Endodermal cell (in vitro differentiated cells): ENCODE results near the gene GALR2. TPM values are rescaled to one million over a fixed set of nuclear protein-coding genes. Genes with fewer than 3 reads are reported as not detected.

Experiments used
- DNase-seq: peaks from one replicate; pipeline ENCODE4 v3.0.0-alpha.2; 2017
- H3K27ac ChIP-seq: 2 replicates; pipeline ENCODE4 v1.5.1; 2013; ENCODE audit warnings: mild to moderate bottlenecking, low read depth, low read length, moderate library complexity
- H3K27me3 ChIP-seq: 2 replicates; pipeline ENCODE4 v1.6.1; 2013; ENCODE audit warnings: mild to moderate bottlenecking, low read length, moderate library complexity; ENCODE audit not compliant: insufficient read depth, control insufficient read depth, poor library complexity, severe bottlenecking
- H3K36me3 ChIP-seq: 2 replicates; pipeline ENCODE4 v1.7.0; 2013; ENCODE audit warnings: mild to moderate bottlenecking, low read length, moderate library complexity; ENCODE audit not compliant: control insufficient read depth, insufficient read depth
- H3K4me1 ChIP-seq: one replicate; pipeline ENCODE4 v1.7.0; 2013; ENCODE audit warnings: low read length; ENCODE audit not compliant: control insufficient read depth, insufficient read depth
- H3K4me3 ChIP-seq: 2 replicates; pipeline ENCODE4 v1.5.1; 2013; ENCODE audit warnings: mild to moderate bottlenecking, low read length, moderate library complexity
- H3K9ac ChIP-seq: 2 replicates; pipeline ENCODE4 v1.6.1; 2013; ENCODE audit warnings: mild to moderate bottlenecking, low read length, moderate library complexity; ENCODE audit not compliant: poor library complexity, severe bottlenecking; ENCODE audit errors: extremely low read depth
- H3K9me3 ChIP-seq: 2 replicates; pipeline ENCODE4 v1.6.1; 2013; ENCODE audit warnings: mild to moderate bottlenecking, low read length, moderate library complexity; ENCODE audit not compliant: control insufficient read depth
- H3K27ac Mint-ChIP-seq: 2 replicates; pipeline ENCODE4 v1.8.0; 2020; ENCODE audit warnings: mixed read lengths
- H3K27me3 Mint-ChIP-seq: 2 replicates; pipeline ENCODE4 v1.8.0; 2021; ENCODE audit warnings: mild to moderate bottlenecking, mixed read lengths; ENCODE audit not compliant: insufficient read depth
- H3K36me3 Mint-ChIP-seq: 2 replicates; pipeline ENCODE4 v1.8.0; 2020; ENCODE audit warnings: low read depth, mixed read lengths
- H3K4me1 Mint-ChIP-seq: 2 replicates; pipeline ENCODE4 v1.8.0; 2020; ENCODE audit warnings: mixed read lengths
- H3K4me3 Mint-ChIP-seq: 2 replicates; pipeline ENCODE4 v1.8.0; 2020; ENCODE audit warnings: mild to moderate bottlenecking, moderate library complexity, mixed read lengths
- H3K9me3 Mint-ChIP-seq: 2 replicates; pipeline ENCODE4 v1.8.0; 2020; ENCODE audit warnings: mild to moderate bottlenecking, mixed read lengths
- WGBS, 2 experiments: methylation state at CpG; one replicate each; pipeline versions ENCODE4 v1.1.5 to v1.1.7; 2013; ENCODE audit warnings: missing lambda C conversion rate in 2 of 2, mixed read lengths in 1 of 2; ENCODE audit not compliant: insufficient coverage in 1 of 2, insufficient read length in 1 of 2; 5-methylcytosine and 5-hydroxymethylcytosine counted together
- total RNA-seq, 2 donors: library from RNA; stranded (reverse); fragmentation: NEBNext Ultra II Directional in 1 of 2; extraction: Animal tissue kit (Norgen Biotek cat#: 25700) in 1 of 2; gene quantifications; 2 replicates in 1 of 2; 3 replicates in 1 of 2; pipeline ENCODE4 v1.2.1, GENCODE V29; 2021
- TF ChIP-seq, protein P1 (sequence below): fragments of 200-600 bp; sonication (generic); conservative IDR thresholded peaks from 2 replicates; pipeline ENCODE4 v1.5.0; 2021; ENCODE audit warnings: antibody characterized with exemption, mild to moderate bottlenecking

Gene GALR2
- total RNA-seq, 2 donors from 2014 or later: not detected

DNA sequence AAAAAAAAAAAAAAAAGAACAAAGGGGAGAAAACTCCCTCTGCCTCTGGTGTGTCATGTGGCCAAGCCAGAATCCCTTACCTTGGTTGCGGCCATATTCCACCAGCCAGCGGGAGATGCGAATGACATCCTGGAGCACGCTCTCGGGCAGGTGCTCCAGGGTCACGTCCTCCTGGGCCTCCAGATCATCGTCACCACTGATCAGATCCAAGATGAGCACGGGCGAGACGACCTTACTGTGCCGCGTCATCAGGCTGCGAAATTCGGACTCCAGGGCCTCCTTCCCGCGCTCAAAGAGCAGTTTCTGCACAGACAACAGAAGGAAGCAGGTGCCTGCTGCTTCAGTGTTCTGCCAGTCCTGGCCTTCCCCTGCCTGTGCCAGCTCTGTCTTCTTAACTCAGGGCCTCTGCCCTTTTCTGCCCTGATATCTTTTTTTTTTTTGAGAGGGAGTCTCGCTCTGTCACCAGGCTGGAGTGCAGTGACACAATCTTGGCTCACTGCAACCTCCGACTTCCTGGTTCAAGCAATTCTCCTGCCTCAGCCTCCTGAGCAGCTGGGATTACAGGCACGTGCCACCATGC is 23.2 kb downstream of the GALR2 start:
- H3K27me3 ChIP-seq: no peaks in the 10 kb centered on the region
- WGBS, 2 experiments: 91 to 93% methylated on average over 14 to 19 of the region's 19 CpGs
- H3K4me1 ChIP-seq: no peaks in the 10 kb centered on the region
- no peaks in the 10 kb centered on the region for H3K9me3 ChIP-seq
- peaks cover 88% of the 10 kb centered on the region for H3K36me3 ChIP-seq
- no peak overlapping the region for H3K9ac ChIP-seq
- H3K4me3 ChIP-seq: no peak overlapping the region
- no peak overlapping the region for H3K4me3 Mint-ChIP-seq
- no peak overlapping the region for H3K27ac ChIP-seq
- H3K27me3 Mint-ChIP-seq: no peaks in the 10 kb centered on the region
- TF ChIP-seq, protein P1, sequence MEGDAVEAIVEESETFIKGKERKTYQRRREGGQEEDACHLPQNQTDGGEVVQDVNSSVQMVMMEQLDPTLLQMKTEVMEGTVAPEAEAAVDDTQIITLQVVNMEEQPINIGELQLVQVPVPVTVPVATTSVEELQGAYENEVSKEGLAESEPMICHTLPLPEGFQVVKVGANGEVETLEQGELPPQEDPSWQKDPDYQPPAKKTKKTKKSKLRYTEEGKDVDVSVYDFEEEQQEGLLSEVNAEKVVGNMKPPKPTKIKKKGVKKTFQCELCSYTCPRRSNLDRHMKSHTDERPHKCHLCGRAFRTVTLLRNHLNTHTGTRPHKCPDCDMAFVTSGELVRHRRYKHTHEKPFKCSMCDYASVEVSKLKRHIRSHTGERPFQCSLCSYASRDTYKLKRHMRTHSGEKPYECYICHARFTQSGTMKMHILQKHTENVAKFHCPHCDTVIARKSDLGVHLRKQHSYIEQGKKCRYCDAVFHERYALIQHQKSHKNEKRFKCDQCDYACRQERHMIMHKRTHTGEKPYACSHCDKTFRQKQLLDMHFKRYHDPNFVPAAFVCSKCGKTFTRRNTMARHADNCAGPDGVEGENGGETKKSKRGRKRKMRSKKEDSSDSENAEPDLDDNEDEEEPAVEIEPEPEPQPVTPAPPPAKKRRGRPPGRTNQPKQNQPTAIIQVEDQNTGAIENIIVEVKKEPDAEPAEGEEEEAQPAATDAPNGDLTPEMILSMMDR: no peak
- no peak for DNase-seq
- peaks cover 69% of the 10 kb centered on the region for H3K36me3 Mint-ChIP-seq
- no peak overlapping the region for H3K27ac Mint-ChIP-seq
- H3K9me3 Mint-ChIP-seq: no peaks in the 10 kb centered on the region
- H3K4me1 Mint-ChIP-seq: peaks cover 2% of the 10 kb centered on the region

DNA sequence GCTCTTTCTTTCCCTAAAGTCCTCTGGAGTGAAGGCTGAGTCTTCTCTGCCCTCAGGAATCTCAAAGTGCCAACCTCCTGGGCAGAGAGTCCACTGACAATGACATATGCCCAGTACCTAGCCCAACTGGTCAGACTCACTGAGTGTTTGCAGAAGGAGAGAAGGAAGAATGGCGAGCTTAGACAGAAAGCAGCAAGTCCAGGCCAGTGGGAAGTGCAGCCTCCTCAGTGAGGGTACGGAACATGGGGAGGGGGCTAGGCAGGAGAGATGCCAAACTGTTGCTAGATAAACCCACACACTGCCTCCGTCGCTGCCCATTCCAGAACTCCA is 28.3 kb downstream of the GALR2 start:
- Histone ChIP-seq H3K27ac (no peak overlapping the region), H3K4me1 (peaks cover 6% of the 10 kb centered on the region), H3K36me3 (peaks cover 40% of the 10 kb centered on the region), H3K4me3 (peak overlapping the region; percentile 93), H3K27me3 (no peaks in the 10 kb centered on the region), H3K9ac (peak overlapping the region; percentile 65), H3K9me3 (no peaks in the 10 kb centered on the region)
- H3K4me1 Mint-ChIP-seq: peaks cover 15% of the 10 kb centered on the region
- peaks cover 3% of the 10 kb centered on the region for H3K9me3 Mint-ChIP-seq
- H3K27ac Mint-ChIP-seq: peak overlapping the region; percentile 98
- H3K27me3 Mint-ChIP-seq: no peaks in the 10 kb centered on the region
- peaks cover 34% of the 10 kb centered on the region for H3K36me3 Mint-ChIP-seq
- H3K4me3 Mint-ChIP-seq: peak overlapping the region; percentile 97
- DNase-seq: no peak
- TF ChIP-seq, protein P1: no peak
- WGBS, 2 experiments: 0 to 6% methylated on average over 1 to 4 of the region's 4 CpGs

DNA sequence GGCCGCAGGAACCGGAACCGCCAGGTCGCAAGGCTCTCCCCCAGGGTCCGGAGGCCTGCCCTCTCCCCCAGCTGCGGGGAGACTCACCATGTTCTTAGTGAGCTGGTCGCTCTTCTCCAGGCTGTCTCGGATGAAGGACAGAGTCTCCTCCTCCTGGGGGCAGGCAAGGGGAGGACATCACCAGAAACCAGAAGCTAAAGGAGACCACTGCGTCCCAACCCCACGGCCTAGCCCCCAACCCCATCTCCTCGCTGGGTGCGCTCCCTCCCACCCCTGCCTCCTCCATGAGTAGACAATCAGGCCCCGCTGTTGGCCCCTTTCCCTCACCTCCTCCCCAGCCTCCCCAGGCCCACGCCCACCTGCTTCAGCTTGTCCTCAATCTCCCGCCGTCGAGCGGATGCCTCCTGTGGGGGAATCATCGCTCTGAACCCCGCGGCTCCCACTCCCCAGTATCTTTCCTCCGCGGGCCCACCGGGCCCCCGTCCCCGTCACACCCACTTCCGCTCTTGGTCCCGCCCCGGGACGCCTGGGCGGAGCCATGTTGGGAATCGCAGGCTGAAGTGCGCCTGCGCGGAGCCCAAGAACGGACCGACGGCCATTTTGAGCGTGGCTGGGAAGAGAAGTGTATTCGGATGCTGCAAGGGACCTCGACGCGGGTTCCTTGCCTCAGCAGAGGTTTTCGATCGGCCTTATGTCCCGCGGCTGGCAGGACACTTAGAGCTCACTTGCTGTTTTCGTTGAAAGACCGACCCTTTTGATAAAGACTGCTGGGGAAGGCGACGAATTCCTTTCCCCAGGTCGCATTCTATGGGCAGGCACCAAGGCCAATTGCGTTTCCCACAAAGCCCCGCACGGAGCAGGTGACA is 28.9 kb downstream of the GALR2 start, which contains the start of gene EXOC7:
EXOC7 (minus strand) TSS at position 514 of the 866 bp plus-strand sequence; CDS start at position 419, 95 bp downstream.
- TF ChIP-seq, protein P1: peak; percentile 42
- H3K27me3 ChIP-seq: no peaks in the 10 kb centered on the region
- H3K36me3 Mint-ChIP-seq: peaks cover 30% of the 10 kb centered on the region
- H3K9me3 Mint-ChIP-seq: peaks cover 3% of the 10 kb centered on the region
- H3K9me3 ChIP-seq: no peaks in the 10 kb centered on the region
- peaks cover 6% of the 10 kb centered on the region for H3K4me1 ChIP-seq
- DNase-seq: peak; percentile 99
- H3K27ac ChIP-seq: peak within 1 kb of the TSS; percentile 13
- H3K27me3 Mint-ChIP-seq: no peaks in the 10 kb centered on the region
- peaks cover 15% of the 10 kb centered on the region for H3K4me1 Mint-ChIP-seq
- peaks cover 36% of the 10 kb centered on the region for H3K36me3 ChIP-seq
- H3K9ac ChIP-seq: peak within 1 kb of the TSS; percentile 65
- peak within 1 kb of the TSS; percentile 97 for H3K4me3 Mint-ChIP-seq
- peak within 1 kb of the TSS; percentile 93 for H3K4me3 ChIP-seq
- peak within 1 kb of the TSS; percentile 98 for H3K27ac Mint-ChIP-seq
- 7 to 10% methylated on average over 45 to 55 of the region's 55 CpGs for WGBS, 2 experiments
